BLaER1 treated with 17β-estradiol and CSF1 and Interleukin-3, amounts not matched to agents 10 nM and 100 nM (cell line): ENCODE results near the gene C19orf12.
"Not testable (repeated sequence)": the region's sequence is repeated elsewhere in the genome, so short reads cannot be mapped to it uniquely, and the experiment has no call there.

Source experiments
- H3K27ac ChIP-seq, 11 experiments: shearing (Covaris generic); formaldehyde crosslinking; 2 replicates each; pipeline ENCODE4 v1.8.1; 2022
- H3K27me3 ChIP-seq, 11 experiments: shearing (Covaris generic); formaldehyde crosslinking; 2 replicates each; pipeline ENCODE4 v1.8.1; 2022
- H3K36me3 ChIP-seq, 11 experiments: shearing (Covaris generic); formaldehyde crosslinking; 2 replicates each; pipeline ENCODE4 v1.8.1; 2022
- H3K4me1 ChIP-seq, 10 experiments: shearing (Covaris generic); formaldehyde crosslinking; 2 replicates each; pipeline ENCODE4 v1.8.1; 2022
- H3K4me2 ChIP-seq, 11 experiments: shearing (Covaris generic); formaldehyde crosslinking; 2 replicates each; pipeline ENCODE4 v1.8.1; 2022
- H3K4me3 ChIP-seq, 10 experiments: shearing (Covaris generic); formaldehyde crosslinking; 2 replicates each; pipeline ENCODE4 v1.8.1; 2022
- H3K9ac ChIP-seq, 11 experiments: shearing (Covaris generic); formaldehyde crosslinking; 2 replicates each; pipeline ENCODE4 v1.8.1; 2022
- H3K9me3 ChIP-seq, 11 experiments: shearing (Covaris generic); formaldehyde crosslinking; replicated peaks in 1 of 11; 2 replicates each; pipeline ENCODE4 v1.8.1; 2022
- H4K20me1 ChIP-seq, 11 experiments: shearing (Covaris generic); formaldehyde crosslinking; 2 replicates each; pipeline ENCODE4 v1.8.1; 2022
- Cebpa-rat ChIP-seq, 11 experiments: shearing (Covaris generic); IDR thresholded peaks; 2 replicates each; pipeline ENCODE4 v1.8.1; 2022

C19orf12 gene

DNA sequence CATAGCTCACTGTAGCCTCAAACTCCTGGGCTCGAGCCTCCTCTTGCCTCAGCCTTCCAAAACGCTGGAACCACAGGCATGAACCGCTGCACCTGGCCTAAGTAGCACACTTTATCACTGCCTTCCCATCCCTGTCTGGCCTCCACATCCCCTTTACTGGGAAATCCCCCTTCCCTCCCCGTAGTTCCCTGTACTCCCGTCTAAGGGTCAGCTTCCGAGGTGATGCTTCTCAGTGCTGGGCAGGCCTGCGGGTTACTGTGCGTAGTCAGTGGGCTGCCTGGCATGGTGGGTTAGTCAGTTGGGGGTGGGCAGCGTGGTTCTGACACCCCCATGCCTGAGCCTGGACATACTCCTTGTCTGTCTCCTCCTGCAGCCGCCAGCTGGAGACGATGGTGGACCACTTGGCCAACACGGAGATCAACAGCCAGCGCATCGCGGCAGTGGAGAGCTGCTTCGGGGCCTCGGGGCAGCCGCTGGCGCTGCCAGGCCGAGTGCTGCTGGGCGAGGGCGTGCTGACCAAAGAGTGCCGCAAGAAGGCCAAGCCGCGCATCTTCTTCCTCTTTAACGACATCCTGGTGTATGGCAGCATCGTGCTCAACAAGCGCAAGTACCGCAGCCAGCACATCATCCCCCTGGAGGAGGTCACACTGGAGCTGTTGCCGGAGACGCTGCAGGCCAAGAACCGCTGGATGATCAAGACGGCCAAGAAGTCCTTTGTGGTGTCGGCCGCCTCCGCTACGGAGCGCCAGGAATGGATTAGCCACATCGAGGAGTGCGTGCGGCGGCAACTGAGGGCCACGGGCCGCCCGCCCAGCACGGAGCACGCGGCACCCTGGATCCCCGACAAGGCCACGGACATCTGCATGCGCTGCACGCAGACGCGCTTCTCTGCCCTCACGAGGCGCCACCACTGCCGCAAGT is 41.4 kb downstream of the C19orf12 start:
- Histone ChIP-seq H3K36me3 (peaks cover 0 to 54% (median 20%) of the 10 kb centered on the region in 11 experiments; a peak in 17 of 22 replicates), H3K4me2 (peak overlapping the region; percentile 88 to 97 (median 95)), H4K20me1 (peaks cover 0 to 95% (median 17%) of the 10 kb centered on the region in 11 experiments; a peak in 12 of 22 replicates), H3K27me3 (peaks cover 0 to 4% (median 0%) of the 10 kb centered on the region in 11 experiments; a peak in 1 of 22 replicates), H3K4me3 (peak overlapping the region in 7 of 10 experiments; percentile 2 to 55 (median 37); a peak in 8 of 20 replicates), H3K9me3 (no peaks in the 10 kb centered on the region), H3K9ac (peak overlapping the region; percentile 31 to 65 (median 58); a peak in 19 of 22 replicates), H3K4me1 (peaks cover 74 to 97% (median 85%) of the 10 kb centered on the region in 10 experiments), H3K27ac (peak overlapping the region; percentile 41 to 73 (median 61); a peak in 21 of 22 replicates)
- no peak for TF ChIP-seq Cebpa-rat (IDR thresholded peaks at IDR 0.05)

DNA sequence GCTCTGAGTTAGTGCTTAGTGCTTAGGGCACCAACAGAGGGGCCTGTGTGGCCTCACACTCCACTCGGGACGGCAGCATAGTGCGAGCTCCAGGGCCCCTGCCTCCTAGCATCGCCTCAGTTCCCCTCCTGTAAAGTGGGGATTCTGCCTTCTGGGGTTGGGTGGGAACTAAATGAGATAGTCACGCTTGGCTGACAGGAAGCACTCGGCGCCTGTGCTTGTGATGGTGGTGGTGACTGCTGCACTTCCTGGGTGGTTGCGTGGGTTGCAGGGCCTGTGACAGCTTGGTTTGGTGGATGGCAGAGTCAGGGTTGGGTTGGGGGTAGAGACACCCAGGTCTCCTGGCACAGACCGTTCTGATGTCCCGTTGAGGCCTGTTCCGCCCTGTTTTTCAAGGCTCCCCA is 42.1 kb downstream of the C19orf12 start:
- Histone ChIP-seq H3K4me1 (peaks cover 74 to 97% (median 85%) of the 10 kb centered on the region in 10 experiments), H3K4me3 (peak overlapping the region in 7 of 10 experiments; percentile 2 to 55 (median 37); a peak in 8 of 20 replicates)

DNA sequence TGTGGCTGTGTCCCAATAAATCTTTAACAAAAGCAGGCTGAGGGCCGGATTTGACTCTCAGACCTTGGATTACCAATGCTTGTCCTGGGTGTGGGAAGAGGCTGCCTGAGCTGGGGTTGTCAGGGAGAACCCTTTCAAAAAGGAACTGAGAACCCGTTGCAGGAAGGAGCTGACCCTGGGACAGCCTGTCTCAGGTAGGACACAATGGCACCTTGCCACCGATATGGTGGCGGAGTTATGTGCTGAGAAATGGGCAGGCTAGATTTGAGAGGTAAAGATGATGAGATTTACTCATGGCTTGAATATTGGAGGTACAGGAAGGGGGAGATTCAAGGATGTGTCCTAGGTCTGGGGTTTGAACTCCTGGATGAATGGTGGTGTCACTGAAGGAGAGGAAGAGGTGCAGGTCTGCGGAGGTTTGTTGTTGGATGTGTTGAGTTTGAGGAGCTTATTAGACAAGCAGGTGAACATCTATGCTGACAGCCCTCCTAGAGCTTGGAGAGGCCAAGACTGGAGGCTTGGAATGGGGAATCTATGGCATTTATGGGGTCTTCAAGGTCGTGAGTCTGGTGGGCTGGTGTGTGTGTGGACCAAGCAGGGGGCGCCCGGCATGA is 42.6 kb downstream of the C19orf12 start:
- H3K4me1 ChIP-seq = peaks cover 74 to 97% (median 85%) of the 10 kb centered on the region in 10 experiments
- no peak for TF ChIP-seq Cebpa-rat (IDR thresholded peaks at IDR 0.05)
- H3K9me3 ChIP-seq = no peaks in the 10 kb centered on the region
- H3K27ac ChIP-seq = peak overlapping the region in 10 of 11 experiments; percentile 37 to 73 (median 60); a peak in 16 of 22 replicates
- H3K9ac ChIP-seq = peak overlapping the region in 5 of 11 experiments; percentile 50 to 65 (median 58); a peak in 6 of 22 replicates
- peak overlapping the region; percentile 88 to 97 (median 95) for H3K4me2 ChIP-seq
- peaks cover 0 to 51% (median 20%) of the 10 kb centered on the region in 11 experiments; a peak in 17 of 22 replicates for H3K36me3 ChIP-seq
- H3K27me3 ChIP-seq = peaks cover 0 to 4% (median 0%) of the 10 kb centered on the region in 11 experiments; a peak in 1 of 22 replicates
- peak overlapping the region in 3 of 10 experiments; percentile 8 to 55 (median 43); a peak in 3 of 20 replicates for H3K4me3 ChIP-seq
- H4K20me1 ChIP-seq = peaks cover 0 to 96% (median 21%) of the 10 kb centered on the region in 11 experiments; a peak in 14 of 22 replicates

More for the DNA sequence above, 42.1 kb downstream of the C19orf12 start:
- H3K4me2 ChIP-seq = peak overlapping the region; percentile 88 to 97 (median 95)
- H4K20me1 ChIP-seq = peaks cover 0 to 98% (median 16%) of the 10 kb centered on the region in 11 experiments; a peak in 13 of 22 replicates
- H3K9me3 ChIP-seq = no peaks in the 10 kb centered on the region
- H3K36me3 ChIP-seq = peaks cover 0 to 54% (median 20%) of the 10 kb centered on the region in 11 experiments; a peak in 17 of 22 replicates
- H3K27ac ChIP-seq = peak overlapping the region; percentile 41 to 73 (median 61); a peak in 21 of 22 replicates
- H3K9ac ChIP-seq = peak overlapping the region; percentile 31 to 65 (median 58); a peak in 19 of 22 replicates
- TF ChIP-seq Cebpa-rat (IDR thresholded peaks at IDR 0.05) = no peak
- peaks cover 0 to 4% (median 0%) of the 10 kb centered on the region in 11 experiments; a peak in 1 of 22 replicates for H3K27me3 ChIP-seq

DNA sequence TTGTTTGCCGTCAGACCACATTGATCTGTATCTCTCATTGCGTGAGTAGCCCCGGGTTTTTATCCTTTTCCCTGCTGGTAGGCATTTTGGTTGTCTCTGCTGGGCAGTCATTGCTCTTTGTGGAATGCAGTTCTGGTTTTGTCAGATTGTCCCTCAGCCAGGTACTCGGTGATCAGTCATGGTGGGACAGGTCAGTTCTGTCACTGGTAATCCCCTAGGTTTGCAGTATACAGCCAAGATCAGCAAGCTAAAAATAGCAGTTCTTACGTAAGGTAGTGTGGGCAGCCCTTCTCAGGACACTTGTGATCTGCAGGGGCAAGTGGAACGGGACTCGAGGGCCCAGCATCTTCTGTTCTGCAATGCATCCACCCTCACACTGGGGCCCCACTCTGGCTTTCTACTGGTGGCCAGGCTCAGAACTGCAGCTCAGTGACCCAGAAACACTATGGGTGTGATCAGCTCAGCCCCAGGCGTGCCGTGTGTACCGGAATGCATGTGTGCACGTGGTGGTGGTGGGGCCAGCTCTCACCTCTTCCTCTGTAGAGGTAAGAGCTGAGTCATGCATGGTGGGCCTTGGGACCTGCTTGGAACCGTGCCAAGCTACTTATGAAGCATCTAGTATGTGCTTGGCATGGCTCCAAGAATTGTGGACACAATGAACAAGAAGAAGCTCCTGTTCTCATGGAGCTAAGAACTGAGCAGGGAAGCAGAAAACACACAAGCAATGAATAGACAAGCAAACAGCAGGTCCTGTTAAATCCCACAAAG is 43.5 kb downstream of the C19orf12 start:
- H3K27ac ChIP-seq = peak overlapping the region in 3 of 11 experiments; percentile 37 to 70 (median 67); a peak in 1 of 22 replicates
- peaks cover 0 to under 1% (median 0%) of the 10 kb centered on the region in 11 experiments; a peak in 1 of 22 replicates for H3K27me3 ChIP-seq
- H3K4me2 ChIP-seq = peak overlapping the region; percentile 88 to 97 (median 95)
- H3K9me3 ChIP-seq = no peaks in the 10 kb centered on the region
- H3K4me3 ChIP-seq = no peak overlapping the region
- peaks cover 0 to 43% (median 20%) of the 10 kb centered on the region in 11 experiments; a peak in 17 of 22 replicates for H3K36me3 ChIP-seq
- H3K9ac ChIP-seq = no peak overlapping the region
- peaks cover 0 to 88% (median 24%) of the 10 kb centered on the region in 11 experiments; a peak in 14 of 22 replicates for H4K20me1 ChIP-seq
- TF ChIP-seq Cebpa-rat (IDR thresholded peaks at IDR 0.05) = no peak
- peaks cover 74 to 97% (median 85%) of the 10 kb centered on the region in 10 experiments for H3K4me1 ChIP-seq

DNA sequence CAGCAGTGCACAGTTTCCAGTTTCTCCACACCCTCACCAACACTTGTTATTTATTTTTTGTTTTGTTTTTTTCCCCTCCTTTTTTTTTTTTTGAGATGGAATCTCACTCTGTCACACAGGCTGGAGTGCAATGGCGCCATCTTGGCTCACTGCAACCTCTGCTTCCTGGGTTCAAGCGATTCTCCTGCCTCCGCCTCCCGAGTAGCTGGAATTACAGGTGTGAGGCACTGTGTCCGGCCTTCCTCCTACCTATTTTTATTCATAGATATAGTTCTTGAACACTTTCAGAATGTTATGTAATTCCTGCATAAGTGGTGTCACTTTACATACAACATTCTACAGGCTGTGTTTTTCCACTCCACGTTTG is 44.1 kb downstream of the C19orf12 start:
- Histone ChIP-seq H3K4me1 (peaks cover 74 to 97% (median 85%) of the 10 kb centered on the region in 10 experiments), H4K20me1 (peaks cover 0 to 83% (median 30%) of the 10 kb centered on the region in 11 experiments; a peak in 14 of 22 replicates), H3K4me2 (peak overlapping the region in 8 of 11 experiments; percentile 88 to 97 (median 96); a peak in 14 of 22 replicates), H3K36me3 (peaks cover 0 to 37% (median 20%) of the 10 kb centered on the region in 11 experiments; a peak in 17 of 22 replicates)
- H3K27me3 ChIP-seq, H3K27ac ChIP-seq, H3K4me3 ChIP-seq, H3K9ac ChIP-seq, H3K9me3 ChIP-seq: not testable (repeated sequence)

DNA sequence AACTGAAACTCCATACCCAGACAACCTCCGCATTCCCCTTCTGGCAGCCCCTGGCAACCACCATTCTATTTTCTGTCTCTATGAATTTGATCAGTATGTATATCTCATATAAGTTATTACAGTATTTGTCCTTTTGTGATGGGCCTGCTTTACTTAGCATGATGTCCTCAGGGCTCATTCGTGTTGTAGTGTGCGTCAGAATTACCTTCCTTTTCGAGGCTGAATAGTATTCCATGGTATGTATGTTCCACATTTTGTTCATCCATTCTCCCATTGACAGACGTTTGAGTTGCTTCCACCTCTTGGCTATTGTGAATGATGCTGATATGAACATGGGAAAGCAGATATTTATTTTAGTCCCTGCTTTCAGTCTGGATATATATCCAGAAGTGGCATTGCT is 44.8 kb downstream of the C19orf12 start:
- peak overlapping the region in 1 of 11 experiments; percentile 94; a peak in 1 of 22 replicates for H3K4me2 ChIP-seq
- H3K4me3 ChIP-seq = no peak overlapping the region
- no peak for TF ChIP-seq Cebpa-rat (IDR thresholded peaks at IDR 0.05)
- peaks cover 77 to 93% (median 83%) of the 10 kb centered on the region in 10 experiments for H3K4me1 ChIP-seq
- peaks cover 0 to 14% (median 8%) of the 10 kb centered on the region in 11 experiments; a peak in 9 of 22 replicates for H3K27me3 ChIP-seq
- no peaks in the 10 kb centered on the region for H3K9me3 ChIP-seq
- H3K36me3 ChIP-seq = peaks cover 0 to 29% (median 15%) of the 10 kb centered on the region in 11 experiments; a peak in 17 of 22 replicates
- no peak overlapping the region for H3K27ac ChIP-seq
- H3K9ac ChIP-seq = no peak overlapping the region
- H4K20me1 ChIP-seq = peaks cover 0 to 75% (median 29%) of the 10 kb centered on the region in 11 experiments; a peak in 13 of 22 replicates

DNA sequence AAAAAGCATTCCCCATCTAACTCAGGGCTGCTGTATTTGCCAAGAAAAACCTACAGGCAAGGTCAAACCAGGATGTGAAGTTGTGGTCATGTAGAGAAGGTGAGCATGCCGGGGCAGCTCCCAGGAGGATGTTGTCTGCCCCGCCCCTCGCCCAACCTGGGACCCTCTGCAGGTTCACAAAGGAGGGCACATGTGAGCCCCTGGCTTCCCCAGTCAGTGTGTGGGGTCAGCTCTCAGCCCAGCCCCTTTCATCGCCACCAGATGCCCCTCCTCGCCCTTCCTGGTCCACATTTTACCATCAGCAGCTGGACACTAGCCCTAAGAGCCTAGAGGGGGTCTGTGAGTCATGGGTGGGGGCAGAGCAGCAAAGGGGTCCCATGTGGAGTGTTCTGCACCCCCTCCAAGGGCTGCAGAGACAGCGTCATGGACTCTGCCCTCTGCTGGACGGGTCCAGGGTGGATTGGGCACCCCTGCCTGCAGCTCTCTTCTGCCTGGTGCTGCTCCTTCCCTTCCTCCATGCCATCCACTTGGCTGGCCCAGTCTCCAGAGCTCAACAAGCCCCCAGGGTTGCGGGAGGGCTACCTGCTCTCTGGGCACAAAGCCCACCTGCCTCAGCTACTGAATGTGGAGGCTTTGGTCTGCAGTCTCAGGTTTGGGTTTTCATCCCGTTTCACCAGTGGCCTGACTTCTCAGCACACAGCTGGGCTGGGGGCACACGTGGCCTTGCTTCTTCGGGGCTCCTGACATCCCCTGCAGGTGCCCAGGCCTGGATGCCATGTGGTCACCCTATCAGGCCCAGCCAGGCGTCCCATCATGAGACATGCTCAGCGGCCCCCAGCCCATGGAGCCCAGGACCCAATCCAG is 46.1 kb downstream of the C19orf12 start:
- Histone ChIP-seq H3K9me3 (no peaks in the 10 kb centered on the region), H3K27ac (peak overlapping the region in 2 of 11 experiments; percentile 20 to 40; a peak in 2 of 22 replicates), H4K20me1 (peaks cover 0 to 62% (median 26%) of the 10 kb centered on the region in 11 experiments; a peak in 13 of 22 replicates), H3K27me3 (peaks cover 0 to 14% (median 8%) of the 10 kb centered on the region in 11 experiments; a peak in 10 of 22 replicates), H3K4me2 (peak overlapping the region; percentile 97 to 100 (median 99)), H3K36me3 (peaks cover 0 to 17% (median 3%) of the 10 kb centered on the region in 11 experiments; a peak in 13 of 22 replicates), H3K4me3 (peak overlapping the region in 1 of 10 experiments; percentile 93; a peak in 1 of 20 replicates), H3K9ac (peak overlapping the region in 1 of 11 experiments; percentile 83; a peak in 1 of 22 replicates), H3K4me1 (peaks cover 79 to 90% (median 80%) of the 10 kb centered on the region in 10 experiments)
- no peak for TF ChIP-seq Cebpa-rat (IDR thresholded peaks at IDR 0.05)
